GM12874 (cell line): ENCODE results near the gene BMPR1A.

Experiments
- CTCF ChIP-seq: IDR thresholded peaks from 2 replicates; pipeline ENCODE4 v1.5.1; 2011; ENCODE audit warnings: low read depth, mild to moderate bottlenecking, control low read depth, low read length, moderate library complexity; ENCODE audit not compliant: insufficient read depth

Gene BMPR1A

GRCh38 chr10:86976362-86977056, 220.1 kb downstream of the BMPR1A start:
- no peak for TF ChIP-seq CTCF

- TF ChIP-seq CTCF, result no peak
Measured at GRCh38 chr10:86979296-86979818, 222.9 kb downstream of the BMPR1A start.

- no peak for TF ChIP-seq CTCF
Measured at GRCh38 chr10:86979977-86980448, 223.6 kb downstream of the BMPR1A start.

- TF ChIP-seq CTCF, result no peak
Measured at GRCh38 chr10:86981716-86982115, 225.3 kb downstream of the BMPR1A start.
